Amygdala (tissue), 56 donors: ENCODE results near the gene POLRMT.

ENCODE experiments used
- DNase-seq, 56 donors: peaks; one replicate each; lab custom pipeline; 2025; lab: John Stamatoyannopoulos, UW

The POLRMT gene

GRCh38 chr19:648904-649801 lies 15.8 kb upstream of the POLRMT start:
- peak in 1 of 56 donors; percentile 10 for DNase-seq

- no peak for DNase-seq
Observed at GRCh38 chr19:648305-648704, 15.0 kb upstream of the POLRMT start.

GRCh38 chr19:647566-648284 lies 14.4 kb upstream of the POLRMT start:
- DNase-seq = no peak

- no peak for DNase-seq
Observed at GRCh38 chr19:646779-647565, 13.6 kb upstream of the POLRMT start.

- no peak for DNase-seq
Observed at GRCh38 chr19:645912-646778, 12.8 kb upstream of the POLRMT start.

GRCh38 chr19:644789-645188 lies 11.5 kb upstream of the POLRMT start:
- no peak for DNase-seq

GRCh38 chr19:644363-644762 lies 11.0 kb upstream of the POLRMT start:
- no peak for DNase-seq

- DNase-seq = no peak
Observed at GRCh38 chr19:643736-644135, 10.4 kb upstream of the POLRMT start.

GRCh38 chr19:642767-643727 lies 9.7 kb upstream of the POLRMT start:
- no peak for DNase-seq

GRCh38 chr19:641702-642101 lies 8.4 kb upstream of the POLRMT start:
- no peak for DNase-seq

- no peak for DNase-seq
Observed at GRCh38 chr19:640606-641189, 7.4 kb upstream of the POLRMT start.

- no peak for DNase-seq
Observed at GRCh38 chr19:640161-640558, 6.8 kb upstream of the POLRMT start.

- peak in 55 of 56 donors; percentile 39 to 96 (median 85) for DNase-seq
Observed at GRCh38 chr19:639253-640160, 6.2 kb upstream of the POLRMT start, which contains the start of gene FGF22. FGF22 (plus strand) TSS chr19:639879; CDS start chr19:639926, 47 bp downstream.

GRCh38 chr19:638906-639252 lies 5.5 kb upstream of the POLRMT start:
- DNase-seq = peak in 1 of 56 donors; percentile 58

GRCh38 chr19:634975-635652 lies 1.8 kb upstream of the POLRMT start:
- no peak for DNase-seq

- DNase-seq = no peak
Observed at GRCh38 chr19:633786-634639, 676 bp upstream of the POLRMT start.
